Ovary (tissue), 9 donors: ENCODE data around the gene ALCAM. TPM values are rescaled to one million over a fixed set of nuclear protein-coding genes. Genes with fewer than 3 reads are reported as not detected.

ENCODE experiments used
- DNase-seq, 5 donors: peaks; one replicate each; pipeline ENCODE4 v3.0.0-alpha.2; 2019 to 2020
- H3K27ac ChIP-seq, 2 donors: fragments of 200-600 bp; one replicate each; pipeline versions ENCODE4 v1.5.1 to v1.8.0; 2019 to 2022
- H3K27me3 ChIP-seq: fragments of 200-600 bp; one replicate; pipeline ENCODE4 v1.8.0; 2022
- H3K36me3 ChIP-seq: fragments of 200-600 bp; sonication (generic); one replicate; pipeline ENCODE4 v1.5.1; 2019
- H3K4me1 ChIP-seq: one replicate; pipeline ENCODE4 v1.8.1; 2013; ENCODE audit warnings: mild to moderate bottlenecking, moderate library complexity; ENCODE audit not compliant: insufficient read depth
- H3K4me3 ChIP-seq: fragments of 200-600 bp; sonication (generic); one replicate; pipeline ENCODE4 v1.5.1; 2017
- H3K9me3 ChIP-seq, 2 donors: fragments of 200-600 bp in 1 of 2; sonication (generic) in 1 of 2; one replicate each; pipeline versions ENCODE4 v1.5.1 to v1.8.1; 2013 to 2019; ENCODE audit warnings: mild to moderate bottlenecking in 1 of 2, moderate library complexity in 1 of 2
- CTCF ChIP-seq, 3 donors: fragments of 450-650 bp in 2 of 3; fragments of 200-600 bp in 1 of 3; IDR thresholded peaks; one replicate each; pipeline versions ENCODE4 v1.5.1 to v1.8.0; 2016 to 2022; ENCODE audit warnings: antibody characterized with exemption in 3 of 3, mild to moderate bottlenecking in 1 of 3
- EP300 ChIP-seq: sonication (generic); formaldehyde crosslinking; IDR thresholded peaks from one replicate; pipeline ENCODE4 v1.6.1; 2017; ENCODE audit warnings: antibody characterized with exemption
- POLR2A ChIP-seq: fragments of 450-650 bp; IDR thresholded peaks from one replicate; pipeline ENCODE4 v1.6.1; 2017; ENCODE audit warnings: antibody characterized with exemption, mild to moderate bottlenecking, moderate library complexity
- WGBS, 3 donors: extraction: QIAGEN DNeasy Blood & Tissue Kit in 1 of 3; methylation state at CpG; one replicate each; pipeline versions ENCODE4 v1.1.5 to v1.1.7; 2013 to 2017; 5-methylcytosine and 5-hydroxymethylcytosine counted together
- intact Hi-C, 4 donors: fragments of 100-400 bp; cut with DNase I; formaldehyde crosslinking; loops; one replicate each; pipeline versions ENCODE4 v1.11.0 to v1.15.1; 2022 to 2023
- polyA plus RNA-seq, 2 donors: library from polyadenylated mRNA; stranded (reverse); fragments of 200-250 nt in 1 of 2; fragments of 350-450 nt in 1 of 2; fragmentation: Illumina TruSeq in 1 of 2; extraction: RNeasy Lipid Tissue Mini Kit (QIAGEN cat#74804) in 1 of 2; gene quantifications; one replicate each; pipeline ENCODE4 v1.2.3, GENCODE V29; 2013 to 2014
- total RNA-seq, 7 donors: library from RNA; depleted of rRNA in 2 of 7; stranded (reverse); fragments of >200 nt in 2 of 7; fragmentation: NEBNext Ultra II Directional in 3 of 7; extraction: Animal tissue kit (Norgen Biotek cat#: 25700) in 3 of 7; gene quantifications; one replicate each; pipeline versions ENCODE4 v1.1.0 to v1.2.4, GENCODE V29; 2016 to 2023
- donor health status: DM: no; HTN: no; CAD: no; lungs with moderate emphysema.
- donor health status: DM: no; HTN: no; CAD: no.
- donor health status: Bipolar disorder and iron deficiency.
- donor health status: DM: yes; HTN: yes; CAD: no.
- donor health status: DM: no; HTN: no; CAD: no.
- donor health status: DM: yes; HTN: yes; CAD: no.

ALCAM gene
- total and polyA plus RNA-seq, 9 donors: 25.0 to 279 (median 52.1) TPM

GRCh38 chr3:105360003-105360402, 6.7 kb upstream of the ALCAM start:
- Histone ChIP-seq H3K36me3 (no peaks in the 10 kb centered on the region), H3K4me3 (no peak overlapping the region), H3K27me3 (no peaks in the 10 kb centered on the region), H3K9me3 (no peaks in the 10 kb centered on the region), H3K27ac (no peak overlapping the region), H3K4me1 (no peaks in the 10 kb centered on the region)
- intact Hi-C loops: no loop called here
- 89 to 94% (median 93%) methylated on average over 2 of the region's 2 CpGs for WGBS, 3 donors
- DNase-seq: no peak
- TF ChIP-seq EP300: no peak
- no peak for TF ChIP-seq CTCF (IDR thresholded peaks at IDR 0.05)
- TF ChIP-seq POLR2A: no peak

- no peak overlapping the region for H3K27ac ChIP-seq
- no peak overlapping the region for H3K4me3 ChIP-seq
- intact Hi-C loops: no loop called here
- no peaks in the 10 kb centered on the region for H3K36me3 ChIP-seq
- H3K4me1 ChIP-seq: no peaks in the 10 kb centered on the region
- WGBS, 3 donors: 69 to 74% (median 71%) methylated on average over 1 of the region's 1 CpG
- TF ChIP-seq CTCF (IDR thresholded peaks at IDR 0.05) (no peak), EP300 (no peak), POLR2A (no peak)
- H3K27me3 ChIP-seq: no peaks in the 10 kb centered on the region
- no peak for DNase-seq
- no peaks in the 10 kb centered on the region for H3K9me3 ChIP-seq
These were observed 4.6 kb upstream of the ALCAM start for GRCh38 chr3:105362021-105362665.

DNA sequence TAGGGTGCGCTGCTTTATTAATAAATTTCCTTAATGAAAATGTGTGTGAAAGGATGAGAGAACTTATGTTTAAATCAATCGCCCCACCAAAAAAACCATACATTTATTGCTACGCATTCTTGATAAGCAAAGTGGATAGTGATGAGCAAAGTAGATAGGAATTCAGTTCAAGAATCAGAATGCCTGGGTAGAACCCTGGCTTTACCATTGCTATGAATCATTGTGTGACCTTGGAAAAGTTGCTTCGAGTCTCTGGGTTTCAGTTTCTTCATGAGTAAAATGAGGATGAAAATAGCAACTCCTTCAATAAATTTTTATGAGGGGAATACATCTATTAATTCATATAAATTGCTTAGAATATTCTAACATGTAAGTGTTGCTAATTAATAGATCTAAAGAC, 2.6 kb upstream of the ALCAM start:
- H3K9me3 ChIP-seq: no peaks in the 10 kb centered on the region
- H3K4me3 ChIP-seq: no peak overlapping the region
- no peaks in the 10 kb centered on the region for H3K4me1 ChIP-seq
- intact Hi-C loops: no loop called here
- no peak for DNase-seq
- no peak overlapping the region for H3K27ac ChIP-seq
- H3K36me3 ChIP-seq: no peaks in the 10 kb centered on the region
- WGBS, 3 donors: 70 to 77% (median 73%) methylated on average over 4 of the region's 4 CpGs
- TF ChIP-seq EP300 (no peak), CTCF (IDR thresholded peaks at IDR 0.05) (no peak), POLR2A (no peak)
- H3K27me3 ChIP-seq: no peaks in the 10 kb centered on the region

DNA sequence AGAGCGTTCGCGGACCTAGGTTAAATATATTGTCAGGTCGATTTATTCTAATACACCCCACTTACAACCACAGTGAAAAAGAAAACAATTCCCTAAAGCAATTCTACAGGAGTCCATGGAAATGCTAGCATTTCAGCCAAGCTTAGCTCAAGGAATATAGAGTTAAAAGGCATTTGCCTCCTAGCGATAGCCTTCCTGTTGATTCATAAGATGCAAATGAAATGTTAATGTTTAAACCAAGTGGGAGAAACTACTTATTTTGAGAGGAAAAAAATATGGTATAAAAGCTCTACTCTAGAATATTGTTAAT, 1.7 kb upstream of the ALCAM start:
- WGBS, 3 donors: 60 to 62% (median 61%) methylated on average over 5 of the region's 5 CpGs
- no peaks in the 10 kb centered on the region for H3K36me3 ChIP-seq
- TF ChIP-seq EP300 (no peak), POLR2A (no peak), CTCF (IDR thresholded peaks at IDR 0.05) (no peak)
- no peak overlapping the region for H3K27ac ChIP-seq
- H3K4me3 ChIP-seq: no peak overlapping the region
- H3K4me1 ChIP-seq: no peaks in the 10 kb centered on the region
- no peak for DNase-seq
- no peaks in the 10 kb centered on the region for H3K27me3 ChIP-seq
- H3K9me3 ChIP-seq: no peaks in the 10 kb centered on the region
- intact Hi-C loops: no loop called here
